Progenitor cell of endocrine pancreas (in vitro differentiated cells): ENCODE results near the gene DLX5. TPM values are rescaled to one million over a fixed set of nuclear protein-coding genes. Genes with fewer than 3 reads are reported as not detected.
"Not testable (repeated sequence)": the region's sequence is repeated elsewhere in the genome, so short reads cannot be mapped to it uniquely, and the experiment has no call there.

ENCODE experiments used
- DNase-seq: peaks from one replicate; pipeline ENCODE4 v3.0.0; 2021; ENCODE audit warnings: low spot score; ENCODE audit not compliant: unreplicated experiment
- H3K27ac Mint-ChIP-seq: 2 replicates; pipeline ENCODE4 v1.8.0; 2021; ENCODE audit warnings: mild to moderate bottlenecking, moderate library complexity, mixed read lengths
- H3K27me3 Mint-ChIP-seq: 2 replicates; pipeline ENCODE4 v1.8.0; 2021; ENCODE audit warnings: mixed read lengths
- H3K36me3 Mint-ChIP-seq: 2 replicates; pipeline ENCODE4 v1.8.0; 2022; ENCODE audit warnings: mixed read lengths; ENCODE audit not compliant: insufficient read depth
- H3K4me1 Mint-ChIP-seq: 2 replicates; pipeline ENCODE4 v1.8.0; 2021; ENCODE audit warnings: low read depth, mixed read lengths
- H3K4me3 Mint-ChIP-seq: 2 replicates; pipeline ENCODE4 v1.8.0; 2021; ENCODE audit warnings: low read depth, mild to moderate bottlenecking, moderate library complexity, mixed read lengths
- H3K9me3 Mint-ChIP-seq: 2 replicates; pipeline ENCODE4 v1.8.0; 2021; ENCODE audit warnings: low read depth, mixed read lengths
- CTCF ChIP-seq: fragments of 200-600 bp; sonication (generic); IDR thresholded peaks from one replicate; pipeline ENCODE4 v1.5.0; 2021; ENCODE audit warnings: antibody characterized with exemption, mild to moderate bottlenecking; ENCODE audit not compliant: unreplicated experiment
- long read RNA-seq: library from polyadenylated mRNA; unstranded; transcript quantifications from one replicate; pipeline ENCODE4 v2.0.0, GENCODE V29; 2020
- total RNA-seq: library from RNA; stranded (reverse); gene quantifications from 2 replicates; pipeline ENCODE4 v1.2.1, GENCODE V29; 2021

Gene DLX5
- total RNA-seq = 1.7 and 3.8 TPM in 2 replicates
- long read RNA-seq = 0 reads

DNA sequence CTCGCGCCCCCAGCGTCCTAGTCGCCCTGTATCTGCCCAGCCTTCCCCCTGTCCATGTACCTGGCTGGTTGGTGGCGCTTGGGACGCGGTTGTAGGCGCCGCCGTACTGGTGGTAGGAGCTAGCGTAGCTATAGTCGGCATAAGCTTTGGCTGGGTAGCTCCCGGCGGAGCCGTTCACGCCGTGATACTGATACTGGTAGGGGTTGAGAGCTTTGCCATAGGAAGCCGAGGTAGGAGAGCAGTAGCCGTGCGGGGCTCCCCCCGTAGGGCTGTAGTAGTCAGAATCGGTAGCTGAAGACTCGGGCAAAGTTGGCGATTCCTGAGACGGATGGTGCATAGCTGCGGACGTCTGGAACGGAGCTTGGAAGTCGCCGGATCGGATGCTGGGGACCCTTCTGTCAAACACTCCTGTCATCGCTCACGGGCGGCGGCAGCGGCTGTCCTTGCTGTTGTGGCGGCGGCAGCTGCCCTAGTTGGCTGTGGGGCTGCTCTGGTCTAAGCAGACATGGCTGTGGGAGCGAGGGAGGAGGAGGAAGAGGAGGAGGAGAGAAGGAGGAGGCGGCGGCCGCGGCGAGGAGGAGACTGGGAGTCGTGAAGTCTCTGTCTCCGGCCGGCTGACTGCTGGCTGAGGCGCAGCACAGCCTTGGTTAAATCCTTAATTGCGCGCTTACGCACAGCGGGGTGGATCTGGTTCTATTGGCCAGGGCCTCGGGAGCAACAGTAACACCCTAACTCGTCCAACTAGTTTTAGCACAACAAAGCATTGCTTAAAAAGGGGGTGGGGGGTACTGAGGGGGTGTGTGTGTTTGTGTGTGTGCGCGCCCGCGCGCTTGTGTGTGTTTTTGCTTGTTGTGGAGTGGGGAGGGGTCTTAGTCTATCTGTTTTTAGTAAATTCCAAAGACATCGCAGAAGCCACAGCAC is at the start of gene DLX5:
DLX5 (minus strand) TSS at position 623 of the 921 bp plus-strand sequence; CDS start at position 415, 208 bp downstream.
- Mint-ChIP-seq H3K27me3 (peaks cover 90% of the 10 kb centered on the region), H3K4me1 (peaks cover 19% of the 10 kb centered on the region)

DNA sequence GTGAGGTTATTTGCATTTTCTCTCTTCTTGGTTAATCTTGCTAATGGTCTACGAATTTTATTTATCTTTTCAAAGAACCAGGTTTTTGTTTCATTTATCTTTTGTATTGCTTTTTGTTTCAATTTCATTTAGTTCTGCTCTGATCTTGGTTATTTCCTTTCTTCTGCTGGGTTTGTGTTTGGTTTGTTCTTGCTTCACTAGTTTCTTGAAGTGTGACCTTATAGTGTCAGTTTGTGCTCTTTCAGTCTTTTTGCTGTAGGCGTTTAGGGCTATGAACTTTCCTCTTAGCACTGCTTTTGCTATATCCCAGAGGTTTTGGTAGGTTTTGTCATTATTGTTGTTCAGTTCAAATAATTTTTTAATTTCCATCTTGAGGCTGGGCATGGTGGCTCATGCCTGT is 47.4 kb upstream of the DLX5 start:
- peaks cover 19% of the 10 kb centered on the region for H3K9me3 Mint-ChIP-seq
- not testable (repeated sequence) for DNase-seq, H3K4me1 Mint-ChIP-seq, H3K36me3 Mint-ChIP-seq, H3K27me3 Mint-ChIP-seq, H3K4me3 Mint-ChIP-seq, H3K27ac Mint-ChIP-seq

More for the DNA sequence above, at the start of gene DLX5:
- Mint-ChIP-seq H3K9me3 (no peaks in the 10 kb centered on the region), H3K4me3 (peak within 1 kb of the TSS; percentile 72), H3K27ac (peak within 1 kb of the TSS; percentile 62), H3K36me3 (no peaks in the 10 kb centered on the region)
- peak; percentile 12 for DNase-seq
- no peak for TF ChIP-seq CTCF

DNA sequence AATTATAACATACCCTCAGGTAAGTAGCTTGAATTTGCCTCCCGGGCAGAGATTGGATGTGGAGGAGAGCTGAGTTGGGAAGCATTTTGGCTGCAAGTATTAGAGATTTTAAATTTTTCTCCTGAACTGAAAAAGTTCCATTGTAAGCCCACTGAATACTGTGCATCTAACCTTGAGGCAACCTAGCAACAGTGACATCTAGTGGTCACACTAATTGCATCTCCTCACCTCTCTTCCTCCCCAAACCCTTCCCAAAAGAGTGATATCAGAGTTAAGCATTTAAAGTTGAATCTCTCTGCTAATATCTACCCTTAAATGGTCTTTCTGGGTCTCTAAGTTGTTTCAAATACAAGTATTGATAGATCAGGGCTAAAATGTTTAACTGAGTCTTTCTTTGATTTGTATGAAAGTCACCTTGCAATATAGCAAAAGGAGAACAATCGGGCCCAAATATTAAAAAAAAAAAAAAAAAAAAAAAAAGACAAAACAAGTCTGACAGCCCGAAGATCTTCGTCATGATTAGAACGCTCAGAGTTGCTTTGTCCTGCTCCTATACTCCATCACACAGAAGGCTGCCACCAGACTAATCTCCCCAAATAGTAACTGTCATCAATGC is 40.4 kb upstream of the DLX5 start:
- Mint-ChIP-seq H3K9me3 (no peaks in the 10 kb centered on the region), H3K36me3 (no peaks in the 10 kb centered on the region)
- DNase-seq = no peak

GRCh38 chr7:97064020-97064419 is 39.4 kb upstream of the DLX5 start:
- DNase-seq = no peak
- peaks cover 10% of the 10 kb centered on the region for H3K9me3 Mint-ChIP-seq
- no peaks in the 10 kb centered on the region for H3K4me1 Mint-ChIP-seq
- TF ChIP-seq CTCF = no peak
- no peak overlapping the region for H3K27ac Mint-ChIP-seq
- no peak overlapping the region for H3K4me3 Mint-ChIP-seq
- no peaks in the 10 kb centered on the region for H3K36me3 Mint-ChIP-seq
- peaks cover 8% of the 10 kb centered on the region for H3K27me3 Mint-ChIP-seq

More for the DNA sequence above, 40.4 kb upstream of the DLX5 start:
- Mint-ChIP-seq H3K27me3 (peaks cover 10% of the 10 kb centered on the region), H3K4me3 (no peak overlapping the region), H3K27ac (no peak overlapping the region), H3K4me1 (no peaks in the 10 kb centered on the region)
- TF ChIP-seq CTCF = peak; percentile 78

DNA sequence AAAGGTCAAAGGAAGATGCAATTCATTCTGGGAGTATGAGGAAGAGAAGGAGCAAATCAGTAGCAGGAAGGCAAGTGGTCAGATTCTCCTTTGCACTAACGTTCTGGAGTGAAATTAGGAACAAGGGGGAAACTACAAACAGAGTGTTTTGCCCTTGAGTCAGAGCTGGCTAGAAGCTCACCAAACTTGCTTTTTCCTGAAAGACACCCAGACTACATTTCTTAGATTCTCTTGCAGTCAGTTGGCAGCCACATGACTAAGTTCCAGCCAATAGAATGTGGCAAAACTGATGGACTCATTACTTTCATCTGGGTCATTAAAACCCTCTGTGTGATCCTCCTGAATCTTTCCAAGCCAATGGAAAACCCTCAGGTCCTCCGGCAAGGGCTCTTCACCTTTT is 18.6 kb upstream of the DLX5 start:
- Mint-ChIP-seq H3K36me3 (no peaks in the 10 kb centered on the region), H3K4me3 (no peak overlapping the region), H3K27me3 (peaks cover 48% of the 10 kb centered on the region), H3K9me3 (no peaks in the 10 kb centered on the region), H3K4me1 (no peaks in the 10 kb centered on the region), H3K27ac (no peak overlapping the region)
- DNase-seq = no peak
- no peak for TF ChIP-seq CTCF
